ENCODE data around the gene SHC3.

- TF ChIP-seq CTCF (IDR thresholded peaks at IDR 0.05; ENCODE audit: low read depth, low read length) (no peak), POLR2A (IDR thresholded peaks at IDR 0.05; ENCODE audit: extremely low read depth, insufficient read length) (no peak), MAX (IDR thresholded peaks at IDR 0.05; ENCODE audit: low read depth, low read length) (no peak), MYC (IDR thresholded peaks at IDR 0.05; ENCODE audit: low read depth, low read length) (no peak)
These were observed 181.0 kb downstream of the SHC3 start for GRCh38 chr9:88997646-88998045.

Measured in NB4 (cell line).